Sigmoid colon (tissue), 3 donors: ENCODE results near the gene MRTO4.
"Not testable (repeated sequence)": the region's sequence is repeated elsewhere in the genome, so short reads cannot be mapped to it uniquely, and the experiment has no call there.

Experiments
- POLR2A ChIP-seq, 2 donors: fragments of 450-650 bp; IDR thresholded peaks; one replicate each; pipeline ENCODE4 v1.6.1; 2016; ENCODE audit warnings: antibody characterized with exemption in 2 of 2, mild to moderate bottlenecking in 2 of 2, moderate library complexity in 2 of 2
- TF ChIP-seq, protein P1 (sequence below), 4 experiments: fragments of 450-650 bp in 3 of 4; fragments of 200-600 bp in 1 of 4; IDR thresholded peaks; one replicate each; pipeline ENCODE4 v1.5.1; 2016 to 2019; ENCODE audit warnings: antibody characterized with exemption in 4 of 4, mild to moderate bottlenecking in 3 of 4, moderate library complexity in 2 of 4

DNA sequence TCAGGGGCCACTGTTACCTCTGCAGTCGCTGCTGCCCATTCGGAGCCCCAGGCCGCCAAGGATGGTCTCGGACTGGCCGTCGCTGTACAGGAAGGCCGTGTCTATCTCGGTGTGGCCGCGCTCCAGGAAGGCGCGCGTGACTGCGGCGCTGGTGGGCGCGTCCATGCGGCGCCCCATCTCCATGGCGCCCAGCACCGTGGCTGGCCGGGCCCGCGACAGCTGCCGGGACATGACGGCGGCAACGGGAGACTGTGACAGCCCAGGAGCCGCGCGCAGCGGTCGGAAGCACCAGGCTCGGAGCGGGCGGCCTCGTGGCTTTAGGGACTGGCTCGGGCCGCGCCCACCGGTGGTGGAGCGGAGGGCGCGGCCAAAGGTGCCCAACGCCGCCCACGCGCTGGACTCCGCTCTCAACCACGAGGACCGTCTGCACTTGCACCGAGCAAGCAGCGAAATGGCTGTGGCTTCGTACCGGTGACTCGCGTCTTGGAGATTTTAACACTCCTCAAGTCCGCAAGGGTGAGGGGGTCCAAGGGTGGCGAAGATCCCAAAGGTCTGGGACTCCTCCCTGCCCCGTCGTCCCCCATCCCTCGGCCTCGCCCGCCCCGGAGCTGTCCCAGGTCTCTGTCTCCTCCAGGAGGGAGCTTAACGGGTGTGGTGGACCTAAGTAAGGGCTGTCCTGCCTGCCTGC is 22.4 kb downstream of the MRTO4 start:
- TF ChIP-seq, protein P1, sequence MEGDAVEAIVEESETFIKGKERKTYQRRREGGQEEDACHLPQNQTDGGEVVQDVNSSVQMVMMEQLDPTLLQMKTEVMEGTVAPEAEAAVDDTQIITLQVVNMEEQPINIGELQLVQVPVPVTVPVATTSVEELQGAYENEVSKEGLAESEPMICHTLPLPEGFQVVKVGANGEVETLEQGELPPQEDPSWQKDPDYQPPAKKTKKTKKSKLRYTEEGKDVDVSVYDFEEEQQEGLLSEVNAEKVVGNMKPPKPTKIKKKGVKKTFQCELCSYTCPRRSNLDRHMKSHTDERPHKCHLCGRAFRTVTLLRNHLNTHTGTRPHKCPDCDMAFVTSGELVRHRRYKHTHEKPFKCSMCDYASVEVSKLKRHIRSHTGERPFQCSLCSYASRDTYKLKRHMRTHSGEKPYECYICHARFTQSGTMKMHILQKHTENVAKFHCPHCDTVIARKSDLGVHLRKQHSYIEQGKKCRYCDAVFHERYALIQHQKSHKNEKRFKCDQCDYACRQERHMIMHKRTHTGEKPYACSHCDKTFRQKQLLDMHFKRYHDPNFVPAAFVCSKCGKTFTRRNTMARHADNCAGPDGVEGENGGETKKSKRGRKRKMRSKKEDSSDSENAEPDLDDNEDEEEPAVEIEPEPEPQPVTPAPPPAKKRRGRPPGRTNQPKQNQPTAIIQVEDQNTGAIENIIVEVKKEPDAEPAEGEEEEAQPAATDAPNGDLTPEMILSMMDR (IDR thresholded peaks at IDR 0.05), result not testable (repeated sequence)
- not testable (repeated sequence) for TF ChIP-seq POLR2A (IDR thresholded peaks at IDR 0.05)
